GM19193 (cell line): ENCODE results near the gene AK5.

Experiments
- POLR2A ChIP-seq: IDR thresholded peaks from 4 replicates; pipeline ENCODE4 v1.6.1; 2011; ENCODE audit not compliant: insufficient read depth, insufficient read length; ENCODE audit errors: extremely low read depth

Gene AK5

GRCh38 chr1:77392486-77392885 lies 110.7 kb downstream of the AK5 start:
- no peak for TF ChIP-seq POLR2A

- TF ChIP-seq POLR2A: no peak
Measured at GRCh38 chr1:77394166-77394565, 112.3 kb downstream of the AK5 start.

- no peak for TF ChIP-seq POLR2A
Measured at GRCh38 chr1:77395051-77395450, 113.2 kb downstream of the AK5 start.

GRCh38 chr1:77398152-77398551 lies 116.3 kb downstream of the AK5 start:
- no peak for TF ChIP-seq POLR2A

GRCh38 chr1:77399250-77400086 lies 117.6 kb downstream of the AK5 start:
- TF ChIP-seq POLR2A: no peak

- no peak for TF ChIP-seq POLR2A
Measured at GRCh38 chr1:77400781-77401180, 119.0 kb downstream of the AK5 start.

GRCh38 chr1:77401384-77401783 lies 119.6 kb downstream of the AK5 start:
- no peak for TF ChIP-seq POLR2A

GRCh38 chr1:77405186-77405585 lies 123.4 kb downstream of the AK5 start:
- no peak for TF ChIP-seq POLR2A

GRCh38 chr1:77406661-77407060 lies 124.8 kb downstream of the AK5 start:
- TF ChIP-seq POLR2A: no peak

- TF ChIP-seq POLR2A: no peak
Measured at GRCh38 chr1:77407738-77408375, 126.0 kb downstream of the AK5 start.

- TF ChIP-seq POLR2A: no peak
Measured at GRCh38 chr1:77412069-77412819, 130.4 kb downstream of the AK5 start.

- no peak for TF ChIP-seq POLR2A
Measured at GRCh38 chr1:77412820-77413530, 131.2 kb downstream of the AK5 start.

GRCh38 chr1:77413541-77414335 lies 131.9 kb downstream of the AK5 start:
- no peak for TF ChIP-seq POLR2A

GRCh38 chr1:77415579-77415978 lies 133.8 kb downstream of the AK5 start:
- TF ChIP-seq POLR2A: no peak
